GM19099 (cell line): ENCODE data around the gene SPATA9.
A peak's percentile ranks its signal among the peaks of the same experiment; 100 is the strongest.

Experiments used
- POLR2A ChIP-seq: IDR thresholded peaks from 3 replicates; pipeline ENCODE4 v1.6.1; 2011; ENCODE audit warnings: low read depth; ENCODE audit not compliant: insufficient read length; ENCODE audit errors: extremely low read depth

SPATA9 gene

DNA sequence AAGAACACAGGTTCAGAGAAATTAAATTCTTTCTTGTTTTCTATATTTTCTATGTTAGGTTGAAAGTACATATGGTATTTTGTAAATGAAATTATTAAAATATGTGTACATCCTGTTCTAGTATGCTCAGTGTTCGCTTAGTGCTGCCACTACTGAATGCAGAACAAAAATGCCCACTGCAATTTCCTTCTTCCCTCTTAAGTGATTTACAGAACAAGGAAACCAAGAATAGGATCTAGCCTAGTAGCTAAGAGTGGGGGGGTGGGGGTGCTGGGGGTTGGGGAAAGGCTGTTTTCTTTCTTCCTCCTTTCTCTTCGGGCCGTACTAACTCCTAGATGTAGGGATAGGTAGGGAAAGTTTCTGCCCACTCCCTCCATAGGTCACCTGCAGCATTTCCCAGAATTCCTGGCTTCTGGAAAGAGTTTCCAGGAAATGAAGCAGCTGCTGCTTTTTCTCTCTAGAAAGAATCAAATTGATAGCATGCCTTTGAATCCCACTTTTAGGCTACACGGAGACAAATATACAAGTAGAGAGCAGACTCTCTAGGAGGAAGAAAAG is 15.7 kb downstream of the SPATA9 start:
- no peak for TF ChIP-seq POLR2A

DNA sequence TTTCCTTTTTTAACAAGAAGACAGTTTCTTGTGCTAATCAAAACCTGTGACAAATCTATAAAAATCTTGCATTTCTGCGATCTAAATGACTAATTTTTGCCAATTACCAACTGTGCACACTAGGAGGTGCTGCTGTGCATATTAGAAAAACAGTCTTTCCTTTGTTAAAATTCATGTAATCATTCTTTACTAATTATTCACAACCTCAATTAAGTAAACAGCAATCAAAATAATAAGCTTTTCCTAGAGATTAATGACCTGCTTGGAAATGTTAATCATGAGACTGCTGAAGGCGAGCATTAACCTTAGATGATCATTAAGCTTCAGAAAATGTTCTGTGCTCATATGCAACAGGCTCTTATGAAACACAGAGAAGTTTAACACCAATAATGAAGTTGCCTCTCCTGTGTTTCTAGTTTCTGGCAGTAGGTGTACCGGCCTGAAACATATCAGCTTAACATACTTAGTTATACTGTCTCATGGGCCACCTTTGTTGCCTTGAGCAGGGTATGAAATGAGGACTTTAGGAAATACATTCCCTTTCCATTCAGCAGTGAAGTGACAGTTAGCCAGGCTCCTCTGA is 18.5 kb downstream of the SPATA9 start:
- no peak for TF ChIP-seq POLR2A

DNA sequence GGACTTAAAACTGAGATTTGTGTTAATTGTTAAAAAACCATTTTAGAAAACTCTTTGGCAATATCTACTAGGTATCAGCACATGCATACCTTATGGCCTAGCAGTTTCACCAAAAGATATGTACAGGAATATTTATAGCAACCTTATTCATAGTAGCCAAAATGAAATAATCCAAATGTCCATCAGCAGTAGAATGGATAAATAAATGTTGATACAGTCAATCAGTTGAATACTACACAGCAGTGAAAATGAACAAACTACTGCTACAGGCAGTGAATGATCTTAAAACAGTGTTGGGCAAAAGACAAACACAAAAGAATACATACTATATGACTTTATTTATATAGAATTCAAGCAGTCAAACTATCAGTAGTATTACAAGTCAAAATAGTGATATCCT is 19.8 kb downstream of the SPATA9 start:
- TF ChIP-seq POLR2A = no peak

DNA sequence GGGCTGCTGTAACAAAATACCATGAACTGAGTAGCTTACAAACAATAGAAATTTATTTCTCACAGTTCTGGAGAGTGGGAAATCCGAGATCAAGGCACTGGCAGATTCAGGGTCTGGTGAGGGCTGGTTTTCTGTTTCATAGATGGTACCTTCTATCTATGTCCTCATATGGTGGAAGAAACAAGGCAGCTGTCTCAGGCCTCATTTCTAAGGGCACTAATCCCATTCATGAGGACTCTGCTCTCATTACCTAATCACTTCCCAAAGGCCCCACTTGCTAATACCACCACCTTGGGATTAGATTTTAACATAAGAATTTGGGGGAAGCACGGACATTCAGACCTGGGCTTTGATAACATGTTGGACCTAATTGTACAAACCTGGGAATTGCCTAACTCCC is 22.7 kb downstream of the SPATA9 start:
- TF ChIP-seq POLR2A = no peak

DNA sequence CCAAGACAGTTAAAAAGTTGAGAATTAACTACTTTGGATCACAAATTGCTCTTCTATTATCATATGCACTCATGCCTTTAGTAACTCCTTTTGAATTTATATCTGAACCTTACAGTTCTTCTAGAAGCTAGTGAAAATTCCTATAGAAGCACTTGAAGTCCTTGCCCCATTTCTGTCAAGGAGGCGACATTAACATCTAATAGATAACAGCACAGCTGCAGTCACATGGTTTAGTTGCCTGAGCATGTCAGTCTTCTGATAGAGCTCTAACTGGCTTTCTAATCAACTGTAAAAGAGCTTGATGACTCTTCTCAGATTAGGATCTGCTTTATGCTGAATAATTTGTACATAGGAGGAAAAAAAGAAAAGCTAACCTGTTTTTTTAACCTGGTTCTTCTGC is 27.2 kb downstream of the SPATA9 start:
- no peak for TF ChIP-seq POLR2A

DNA sequence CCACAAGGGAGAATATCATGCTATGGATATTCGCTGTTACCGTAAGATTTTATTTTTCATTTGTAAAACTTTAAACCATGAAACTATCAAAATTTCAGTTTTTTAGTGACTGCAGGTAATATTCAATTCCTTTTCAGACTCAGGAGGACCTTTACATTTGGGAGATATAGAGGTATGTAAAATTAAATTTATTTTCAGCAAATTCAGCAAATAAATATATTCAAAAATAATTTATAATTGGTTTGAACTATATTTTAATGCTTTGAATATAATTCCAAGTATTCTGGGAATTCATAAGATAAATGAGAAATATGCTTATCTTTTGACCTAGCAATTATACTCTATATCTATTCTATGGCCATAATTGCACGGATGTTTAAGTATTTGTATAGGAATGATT is 28.6 kb downstream of the SPATA9 start:
- no peak for TF ChIP-seq POLR2A

DNA sequence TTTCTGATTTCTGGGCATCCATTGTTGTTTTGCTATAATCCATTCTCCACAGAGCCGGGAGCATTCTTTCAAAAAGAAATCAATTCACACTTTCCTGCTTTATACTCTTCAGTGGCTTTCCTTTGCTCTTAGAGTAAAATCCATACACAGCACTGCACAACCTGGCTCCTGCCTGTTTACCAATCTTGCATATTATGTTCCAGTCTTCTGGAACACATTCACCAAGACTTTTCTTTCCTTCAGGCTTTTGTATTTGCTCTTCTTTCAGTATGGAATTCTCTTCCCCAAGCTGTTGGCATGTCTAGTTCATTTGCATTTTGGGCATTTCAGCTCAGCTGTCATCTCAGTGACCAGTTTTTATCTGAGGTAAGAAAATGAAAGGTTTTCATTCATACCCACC is 29.9 kb downstream of the SPATA9 start:
- no peak for TF ChIP-seq POLR2A

DNA sequence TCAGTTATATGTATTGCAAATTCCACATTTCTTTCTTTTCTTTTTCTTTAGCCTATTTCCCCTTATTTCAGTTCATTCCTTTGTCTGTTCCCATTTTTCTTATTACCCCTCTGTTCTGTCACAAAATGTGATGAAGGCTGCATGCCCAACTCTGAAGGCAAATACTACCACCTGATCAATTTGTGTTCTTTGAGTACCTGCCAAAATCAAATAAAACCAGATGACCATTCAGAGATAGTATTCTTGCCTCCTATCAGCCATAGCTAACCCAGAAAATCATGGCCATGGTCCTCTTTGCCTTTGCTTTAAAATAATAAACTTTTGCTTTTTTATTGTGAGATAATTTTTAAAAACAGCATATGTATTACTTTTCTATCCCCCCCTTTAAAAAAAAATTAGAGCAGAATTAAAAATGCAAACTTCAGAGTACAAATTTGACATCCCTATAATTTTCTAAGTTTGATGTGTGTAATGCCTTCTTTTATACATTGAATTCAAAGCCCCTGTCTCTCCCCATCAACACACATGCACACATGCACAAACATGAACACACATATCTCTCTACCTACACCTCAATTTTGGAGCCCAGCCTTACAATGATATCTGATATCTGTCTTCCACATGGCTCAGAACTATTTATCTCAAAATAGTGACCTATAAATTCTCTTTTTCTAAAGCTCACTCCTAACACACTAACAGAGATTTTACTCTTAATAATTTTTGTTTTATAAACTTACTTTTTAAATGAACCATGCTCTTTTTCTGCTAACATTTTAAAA is 32.8 kb downstream of the SPATA9 start:
- TF ChIP-seq POLR2A = no peak

DNA sequence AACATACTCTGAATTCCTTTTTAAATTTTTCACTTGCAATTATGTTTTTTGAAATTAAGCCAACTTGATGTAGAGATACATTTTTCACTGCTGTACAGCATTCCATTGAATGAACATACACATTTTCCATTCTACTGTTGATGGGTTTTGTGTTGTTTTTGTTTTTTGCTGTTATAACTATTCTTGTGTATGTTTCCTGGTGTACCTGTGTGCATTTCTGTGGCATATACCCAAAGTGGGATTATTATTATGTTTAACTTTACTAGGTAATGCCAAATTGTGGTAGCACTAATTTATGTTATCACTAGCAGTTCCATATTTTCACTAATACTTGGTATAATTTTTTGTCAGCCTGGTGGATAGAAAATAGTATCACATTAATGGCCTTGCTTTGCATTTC is 33.5 kb downstream of the SPATA9 start:
- no peak for TF ChIP-seq POLR2A

DNA sequence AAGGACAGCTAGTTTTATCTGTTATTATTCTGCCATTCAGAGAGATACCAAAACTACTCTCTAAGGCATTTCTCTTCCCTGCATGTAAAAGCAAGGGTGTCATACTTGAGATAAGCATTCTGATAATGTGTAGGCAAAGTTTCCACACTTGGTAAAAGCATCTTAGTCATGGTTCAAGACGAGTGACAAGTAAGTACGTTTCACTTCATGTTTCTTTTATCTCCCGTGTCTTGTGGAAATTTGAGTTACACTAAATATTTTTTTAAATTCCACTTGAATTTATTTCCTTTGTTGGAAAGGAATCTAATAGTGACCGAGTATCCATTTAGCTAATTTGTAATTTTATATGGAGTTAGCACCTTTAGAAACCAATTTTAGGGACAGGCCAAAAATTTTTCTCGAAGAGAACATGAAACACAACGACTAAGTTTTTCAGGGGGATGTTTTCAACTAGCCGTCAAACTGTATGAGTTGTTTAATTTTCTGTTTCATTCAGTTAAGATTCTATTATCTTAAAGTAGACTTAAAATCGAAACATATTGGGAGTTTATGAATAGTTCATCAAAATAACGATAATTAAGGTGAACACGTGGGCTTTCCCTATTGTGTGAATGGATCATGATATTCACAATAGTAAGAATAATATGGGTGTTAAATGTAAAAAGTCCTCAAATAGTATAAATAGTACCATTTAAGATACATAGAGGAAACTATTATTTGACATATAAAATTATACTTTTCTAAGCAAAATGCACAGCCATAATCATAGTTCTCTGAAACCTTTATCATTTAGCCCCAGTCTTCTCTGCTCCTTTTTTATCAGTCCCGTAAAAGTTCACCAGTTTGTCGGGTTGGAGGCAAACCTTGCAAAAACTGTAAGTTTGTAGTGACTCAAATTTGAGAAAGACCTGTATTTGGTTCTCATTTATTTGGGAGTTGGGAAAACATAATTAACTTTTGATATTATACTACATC is 34.6 kb downstream of the SPATA9 start:
- TF ChIP-seq POLR2A = no peak

DNA sequence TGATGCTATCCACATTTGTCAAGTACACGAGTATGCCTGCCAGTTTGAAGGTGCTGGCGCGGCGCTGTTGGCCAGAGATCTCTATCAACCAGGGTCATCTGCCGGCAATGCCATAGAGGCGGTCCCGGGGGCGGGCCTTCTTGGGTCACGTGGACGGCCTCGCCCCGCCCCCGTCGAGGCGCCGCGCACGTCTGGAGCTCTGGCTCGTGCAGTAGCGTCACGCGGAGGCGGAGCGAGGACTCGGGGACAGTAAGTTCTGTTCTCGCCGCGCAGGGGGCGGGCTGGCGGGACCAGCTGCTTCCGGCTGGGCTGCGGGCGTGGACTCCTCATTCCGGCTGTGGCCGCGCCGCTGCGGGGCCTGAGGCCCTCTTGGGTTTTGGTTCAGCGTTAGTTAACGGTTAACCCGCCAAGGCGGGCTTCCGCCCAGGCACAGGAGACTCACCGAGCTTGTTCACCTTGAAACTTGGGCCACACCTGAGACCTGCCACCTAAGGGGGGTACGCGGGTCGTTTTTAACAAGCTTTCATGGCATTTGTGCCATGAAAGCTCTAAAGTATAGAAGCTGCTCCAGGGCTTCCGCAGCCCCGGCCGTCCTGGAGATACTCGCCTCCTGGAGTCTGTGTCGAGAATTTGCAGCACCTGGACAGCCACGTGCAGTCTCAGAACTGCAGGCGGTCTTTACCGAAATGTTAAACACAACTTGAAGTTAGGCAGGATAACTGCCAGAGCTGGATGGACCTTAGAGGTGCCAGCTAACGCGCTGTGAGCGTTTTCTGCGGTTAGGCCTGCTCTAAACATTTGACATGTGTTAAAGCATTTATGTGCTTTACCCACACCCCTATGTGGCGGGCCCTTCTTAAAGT is 36.0 kb downstream of the SPATA9 start, which contains the start of gene RFESD:
RFESD (plus strand) TSS at position 209 of the 863 bp plus-strand sequence. CDS start 5,495 bp downstream, outside the sequence.
- peak; percentile 81 for TF ChIP-seq POLR2A

DNA sequence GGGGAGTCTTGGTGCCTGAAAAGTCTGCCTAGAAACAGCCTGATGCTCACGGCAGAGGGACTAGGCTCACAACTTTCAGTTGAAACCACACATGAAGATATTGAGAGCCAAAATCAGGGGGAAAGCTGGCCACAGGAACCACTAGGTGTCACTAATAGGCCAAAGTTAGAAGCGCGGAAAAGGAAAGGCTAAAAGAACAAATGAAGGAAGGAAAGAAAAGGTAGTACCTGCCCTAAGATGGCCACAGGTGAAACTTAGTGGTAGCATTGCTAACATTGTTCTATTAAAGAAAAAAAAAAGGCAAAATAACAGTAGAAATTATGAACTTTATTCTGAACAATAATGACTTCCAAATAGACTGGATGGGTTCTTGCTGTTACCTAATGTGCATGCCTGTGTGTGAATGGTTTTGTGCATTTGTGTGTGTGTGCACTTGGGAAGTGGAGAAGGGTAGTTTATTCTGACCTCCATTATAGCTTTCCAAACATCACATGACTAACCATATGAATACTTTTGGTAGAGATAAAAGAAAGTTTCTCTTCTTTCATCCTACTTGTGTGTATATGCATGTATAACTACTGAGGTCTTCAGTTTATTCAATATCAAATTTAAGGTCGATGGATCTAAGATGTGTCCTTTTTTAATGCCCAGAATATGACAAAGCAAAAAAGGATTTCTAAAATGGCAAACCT is 38.3 kb downstream of the SPATA9 start:
- no peak for TF ChIP-seq POLR2A

DNA sequence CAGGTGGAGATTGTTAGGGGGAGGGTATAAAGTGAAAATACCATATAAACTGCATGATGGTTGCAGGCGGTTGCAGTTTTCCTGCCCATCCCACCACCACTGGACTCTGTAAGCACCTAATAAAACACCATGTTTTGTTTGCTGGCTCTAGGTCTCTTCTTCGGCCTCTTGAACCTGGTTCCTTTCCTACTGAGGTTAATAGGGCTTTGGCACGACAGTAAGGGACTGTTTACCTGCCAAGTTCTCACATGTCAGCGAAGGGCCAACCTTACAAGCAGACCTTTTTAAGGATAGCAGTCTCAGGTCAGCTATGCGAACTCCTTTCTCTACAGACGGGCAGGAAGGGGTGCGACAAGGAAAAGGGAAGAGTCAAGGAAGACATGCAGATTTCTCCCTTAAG is 39.6 kb downstream of the SPATA9 start:
- no peak for TF ChIP-seq POLR2A
